Measurements from ENCODE around the gene MPPED1. TPM values are rescaled to one million over a fixed set of nuclear protein-coding genes. Genes with fewer than 3 reads are reported as not detected.

MPPED1 gene
- total RNA-seq, 1 experiment from 2014 or later, result not detected

DNA sequence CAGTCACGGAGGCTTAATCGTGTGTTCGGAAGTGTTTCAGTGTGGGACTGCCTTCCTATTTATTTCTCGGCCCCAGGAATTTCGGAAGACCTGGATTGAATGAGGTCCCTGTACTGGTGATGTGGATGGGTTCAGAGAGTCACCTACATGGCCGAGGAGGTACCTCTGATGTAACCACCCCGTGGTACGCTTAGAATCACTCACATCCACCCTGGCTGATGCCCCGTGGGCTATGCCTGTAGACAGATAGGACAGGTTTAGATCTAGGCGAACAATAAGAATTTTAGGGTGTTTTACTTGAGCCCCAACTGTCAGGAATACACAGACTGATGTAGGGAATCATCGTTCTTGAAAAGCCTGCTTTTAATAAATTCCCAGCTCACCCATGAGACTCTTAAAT, 2.0 kb downstream of the MPPED1 start:
- no TSS peak for BruUV-seq (replicated peaks)
- Mint-ChIP-seq H3K9me3 (ENCODE audit: low read depth, unreplicated experiment) (no peaks in the 10 kb centered on the region), H3K4me1 (ENCODE audit: low read depth, unreplicated experiment) (no peaks in the 10 kb centered on the region), H3K27me3 (ENCODE audit: unreplicated experiment) (peaks cover 92% of the 10 kb centered on the region), H3K4me3 (ENCODE audit: low read depth, unreplicated experiment) (no peak overlapping the region), H3K27ac (ENCODE audit: unreplicated experiment) (no peak overlapping the region), H3K36me3 (ENCODE audit: insufficient read depth, unreplicated experiment) (no peaks in the 10 kb centered on the region)
- CTCF ChIA-PET, result no interaction called here
- DNase-seq, result no peak
- TF ChIP-seq, protein P1, sequence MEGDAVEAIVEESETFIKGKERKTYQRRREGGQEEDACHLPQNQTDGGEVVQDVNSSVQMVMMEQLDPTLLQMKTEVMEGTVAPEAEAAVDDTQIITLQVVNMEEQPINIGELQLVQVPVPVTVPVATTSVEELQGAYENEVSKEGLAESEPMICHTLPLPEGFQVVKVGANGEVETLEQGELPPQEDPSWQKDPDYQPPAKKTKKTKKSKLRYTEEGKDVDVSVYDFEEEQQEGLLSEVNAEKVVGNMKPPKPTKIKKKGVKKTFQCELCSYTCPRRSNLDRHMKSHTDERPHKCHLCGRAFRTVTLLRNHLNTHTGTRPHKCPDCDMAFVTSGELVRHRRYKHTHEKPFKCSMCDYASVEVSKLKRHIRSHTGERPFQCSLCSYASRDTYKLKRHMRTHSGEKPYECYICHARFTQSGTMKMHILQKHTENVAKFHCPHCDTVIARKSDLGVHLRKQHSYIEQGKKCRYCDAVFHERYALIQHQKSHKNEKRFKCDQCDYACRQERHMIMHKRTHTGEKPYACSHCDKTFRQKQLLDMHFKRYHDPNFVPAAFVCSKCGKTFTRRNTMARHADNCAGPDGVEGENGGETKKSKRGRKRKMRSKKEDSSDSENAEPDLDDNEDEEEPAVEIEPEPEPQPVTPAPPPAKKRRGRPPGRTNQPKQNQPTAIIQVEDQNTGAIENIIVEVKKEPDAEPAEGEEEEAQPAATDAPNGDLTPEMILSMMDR (IDR thresholded peaks at IDR 0.05; ENCODE audit: unreplicated experiment), result no peak
- intact Hi-C loops (cut with micrococcal nuclease; ENCODE audit: unreplicated experiment), result no loop called here

GRCh38 chr22:43415681-43416080, 3.9 kb downstream of the MPPED1 start:
- CTCF ChIA-PET, result no interaction called here
- H3K9me3 Mint-ChIP-seq (ENCODE audit: low read depth, unreplicated experiment), result no peaks in the 10 kb centered on the region
- H3K27ac Mint-ChIP-seq (ENCODE audit: unreplicated experiment), result no peak overlapping the region
- H3K4me3 Mint-ChIP-seq (ENCODE audit: low read depth, unreplicated experiment), result no peak overlapping the region
- BruUV-seq (replicated peaks), result no TSS peak
- peaks cover 92% of the 10 kb centered on the region for H3K27me3 Mint-ChIP-seq (ENCODE audit: unreplicated experiment)
- TF ChIP-seq, protein P1 (IDR thresholded peaks at IDR 0.05; ENCODE audit: unreplicated experiment), result no peak
- intact Hi-C loops (cut with micrococcal nuclease; ENCODE audit: unreplicated experiment), result no loop called here
- no peaks in the 10 kb centered on the region for H3K4me1 Mint-ChIP-seq (ENCODE audit: low read depth, unreplicated experiment)
- DNase-seq, result no peak
- H3K36me3 Mint-ChIP-seq (ENCODE audit: insufficient read depth, unreplicated experiment), result no peaks in the 10 kb centered on the region

GRCh38 chr22:43417555-43417954, 5.7 kb downstream of the MPPED1 start:
- TF ChIP-seq, protein P1 (IDR thresholded peaks at IDR 0.05; ENCODE audit: unreplicated experiment), result no peak
- no peaks in the 10 kb centered on the region for H3K4me1 Mint-ChIP-seq (ENCODE audit: low read depth, unreplicated experiment)
- H3K4me3 Mint-ChIP-seq (ENCODE audit: low read depth, unreplicated experiment), result no peak overlapping the region
- no peak overlapping the region for H3K27ac Mint-ChIP-seq (ENCODE audit: unreplicated experiment)
- H3K9me3 Mint-ChIP-seq (ENCODE audit: low read depth, unreplicated experiment), result no peaks in the 10 kb centered on the region
- peaks cover 100% of the 10 kb centered on the region for H3K27me3 Mint-ChIP-seq (ENCODE audit: unreplicated experiment)
- intact Hi-C loops (cut with micrococcal nuclease; ENCODE audit: unreplicated experiment), result no loop called here
- no TSS peak for BruUV-seq (replicated peaks)
- no peaks in the 10 kb centered on the region for H3K36me3 Mint-ChIP-seq (ENCODE audit: insufficient read depth, unreplicated experiment)
- DNase-seq, result no peak
- CTCF ChIA-PET, result interaction anchor here (0.7 kb wide), 1 partner anchor 32 kb away, joined by 3 read pairs; no protein-coding TSS in a partner anchor

DNA sequence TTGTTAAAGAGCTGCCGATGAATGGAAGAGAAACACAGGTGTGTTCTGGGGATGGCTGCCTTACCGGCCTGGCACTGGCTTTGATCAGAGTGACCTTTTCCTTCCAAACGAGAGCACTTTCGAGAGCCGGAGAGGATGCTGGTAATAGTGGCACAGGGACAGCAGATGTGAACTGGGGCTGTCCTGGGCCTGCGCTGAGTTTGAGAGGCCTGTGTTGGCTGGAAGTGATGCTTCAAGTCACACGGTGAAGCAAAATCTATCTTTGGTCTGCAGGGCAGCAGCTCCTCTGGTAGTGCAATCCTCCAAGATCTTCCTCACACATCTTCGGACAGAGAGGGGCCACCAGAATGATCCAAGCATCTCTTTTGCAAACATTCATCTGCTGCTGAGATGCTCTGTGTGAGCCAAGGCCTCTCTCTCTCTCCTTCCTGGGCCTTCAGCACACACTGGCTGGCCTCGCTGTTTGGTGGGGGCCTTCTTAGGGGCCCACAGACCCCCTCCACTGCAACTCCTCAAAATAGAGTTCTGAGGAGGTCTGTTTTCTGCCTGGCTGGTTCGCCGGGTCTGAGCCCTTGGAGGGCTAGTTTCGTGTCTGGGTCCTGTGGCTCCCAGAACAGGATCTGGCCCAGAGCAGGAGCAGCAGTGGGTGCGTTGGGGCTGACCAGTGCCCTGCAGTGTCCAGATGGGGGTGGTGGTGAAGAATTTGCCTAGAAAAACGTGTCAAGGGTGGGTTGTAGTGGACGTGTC, 6.4 kb downstream of the MPPED1 start:
- Mint-ChIP-seq H3K4me3 (ENCODE audit: low read depth, unreplicated experiment) (no peak overlapping the region), H3K36me3 (ENCODE audit: insufficient read depth, unreplicated experiment) (no peaks in the 10 kb centered on the region), H3K27ac (ENCODE audit: unreplicated experiment) (no peak overlapping the region), H3K4me1 (ENCODE audit: low read depth, unreplicated experiment) (no peaks in the 10 kb centered on the region), H3K27me3 (ENCODE audit: unreplicated experiment) (peaks cover 100% of the 10 kb centered on the region), H3K9me3 (ENCODE audit: low read depth, unreplicated experiment) (no peaks in the 10 kb centered on the region)
- intact Hi-C loops (cut with micrococcal nuclease; ENCODE audit: unreplicated experiment), result no loop called here
- TF ChIP-seq, protein P1 (IDR thresholded peaks at IDR 0.05; ENCODE audit: unreplicated experiment), result no peak
- DNase-seq, result no peak
- BruUV-seq (replicated peaks), result no TSS peak
- CTCF ChIA-PET, result no interaction called here

Data from Calu3 (cell line).